ENCODE data around the gene DQX1.

DQX1 gene

GRCh38 chr2:74553892-74554819 lies 28.1 kb upstream of the DQX1 start, which contains the start of the genes DOK1 and LOXL3:
Gene DOK1 (plus strand): TSS chr2:74554720. CDS start chr2:74554755, 35 bp downstream.
Gene LOXL3 (minus strand): TSS chr2:74553942. CDS start chr2:74552634, 1,308 bp downstream.
- DNase-seq = peak; percentile 52 to 69

GRCh38 chr2:74552914-74553811 lies 27.1 kb upstream of the DQX1 start:
- no peak for DNase-seq

- DNase-seq = no peak
These were observed 26.2 kb upstream of the DQX1 start for GRCh38 chr2:74551942-74552913.

- no peak for DNase-seq
These were observed 25.5 kb upstream of the DQX1 start for GRCh38 chr2:74551530-74551929.

GRCh38 chr2:74550231-74550630 lies 24.2 kb upstream of the DQX1 start:
- DNase-seq = no peak

GRCh38 chr2:74548900-74549826 lies 23.1 kb upstream of the DQX1 start:
- peak; percentile 40 to 63 for DNase-seq

- no peak for DNase-seq
These were observed 22.4 kb upstream of the DQX1 start for GRCh38 chr2:74548285-74548899.

- no peak for DNase-seq
These were observed 20.0 kb upstream of the DQX1 start for GRCh38 chr2:74546004-74546403.

GRCh38 chr2:74544634-74545033 lies 18.6 kb upstream of the DQX1 start:
- DNase-seq = peak in 1 of 2 experiments; percentile 15

GRCh38 chr2:74542978-74543377 lies 16.9 kb upstream of the DQX1 start:
- no peak for DNase-seq

GRCh38 chr2:74540291-74540690 lies 14.3 kb upstream of the DQX1 start:
- DNase-seq = no peak

GRCh38 chr2:74538881-74539339 lies 12.9 kb upstream of the DQX1 start:
- no peak for DNase-seq

GRCh38 chr2:74537140-74537539 lies 11.1 kb upstream of the DQX1 start:
- DNase-seq = no peak

- no peak for DNase-seq
These were observed 10.3 kb upstream of the DQX1 start for GRCh38 chr2:74536166-74536950.

- DNase-seq = no peak
These were observed 9.5 kb upstream of the DQX1 start for GRCh38 chr2:74535440-74535965.

- no peak for DNase-seq
These were observed 8.4 kb upstream of the DQX1 start for GRCh38 chr2:74534411-74534810.

- DNase-seq = no peak
These were observed 7.4 kb upstream of the DQX1 start for GRCh38 chr2:74533464-74533863.

- DNase-seq = peak in 1 of 2 experiments; percentile 13
These were observed 6.2 kb upstream of the DQX1 start for GRCh38 chr2:74532222-74532621.

GRCh38 chr2:74531666-74532065 lies 5.6 kb upstream of the DQX1 start:
- DNase-seq = no peak

Measured in NCI-H1930 (cell line).